Neural progenitor cell (in vitro differentiated cells): ENCODE measurements around the gene NPHP4.

Source experiments
- EZH2 ChIP-seq: fragments of 200-600 bp; sonication (generic); IDR thresholded peaks from 2 replicates; pipeline ENCODE4 v1.6.1; 2017; ENCODE audit warnings: antibody characterized with exemption, mild to moderate bottlenecking, moderate library complexity
- EZH2phosphoT487 ChIP-seq: fragments of 200-600 bp; sonication (generic); IDR thresholded peaks from 2 replicates; pipeline ENCODE4 v1.6.1; 2017; ENCODE audit warnings: antibody characterized with exemption

GRCh38 chr1:6033124-6033523 lies 40.9 kb upstream of the NPHP4 start:
- TF ChIP-seq EZH2phosphoT487 (no peak), EZH2 (no peak)
